Mucosa of descending colon (tissue), 3 donors: Measurements from ENCODE around the gene RHEX. TPM values are rescaled to one million over a fixed set of nuclear protein-coding genes. Genes with fewer than 3 reads are reported as not detected.
A peak's percentile ranks its signal among the peaks of the same experiment; 100 is the strongest.

Source experiments
- ATAC-seq: fragments of 200-7000 bp; cut with Tn5 transposase; one replicate; pipeline ENCODE4 v1.9.1; 2020; ENCODE audit warnings: mild to moderate bottlenecking, moderate library complexity
- DNase-seq, 3 donors: peaks; one replicate each; pipeline ENCODE4 v3.0.0-alpha.2; 2020
- H3K36me3 ChIP-seq: fragments of 200-600 bp; one replicate; pipeline ENCODE4 v1.8.0; 2021; ENCODE audit warnings: low read depth, mild to moderate bottlenecking
- H3K4me1 ChIP-seq: fragments of 200-600 bp; one replicate; pipeline ENCODE4 v1.8.0; 2021; ENCODE audit warnings: low read depth, mild to moderate bottlenecking
- H3K4me3 ChIP-seq: fragments of 200-600 bp; one replicate; pipeline ENCODE4 v1.8.0; 2021; ENCODE audit warnings: mild to moderate bottlenecking
- H3K9me3 ChIP-seq: fragments of 200-600 bp; one replicate; pipeline ENCODE4 v1.8.0; 2021; ENCODE audit warnings: mild to moderate bottlenecking
- CTCF ChIP-seq: fragments of 200-600 bp; IDR thresholded peaks from one replicate; pipeline ENCODE4 v1.8.0; 2022; ENCODE audit warnings: antibody characterized with exemption, mild to moderate bottlenecking
- intact Hi-C, 2 donors: fragments of 100-400 bp; cut with DNase I in 1 of 2; cut with micrococcal nuclease in 1 of 2; formaldehyde crosslinking; loops; one replicate each; pipeline versions ENCODE4 v1.11.0 to v1.11.1; 2022; cut with DNase I, micrococcal nuclease
- total RNA-seq, 3 donors: library from RNA; stranded (reverse); fragmentation: NEBNext Ultra II Directional in 2 of 3; extraction: Animal tissue kit (Norgen Biotek cat#: 25700) in 2 of 3; gene quantifications; one replicate each; pipeline versions ENCODE4 v1.2.1 to v1.2.4, GENCODE V29; 2021 to 2023
- donor health status: DM: no; HTN: no; CAD: no; lungs with moderate emphysema.
- donor health status: DM: no; HTN: no; CAD: no.
- donor health status: DM: no; HTN: yes; CAD: no.

The RHEX gene
- total RNA-seq, 3 donors from 2014 or later: 0.38 to 4.8 (median 3.9) TPM

- Histone ChIP-seq H3K4me1 (peaks cover under 1% of the 10 kb centered on the region), H3K4me3 (no peak overlapping the region), H3K36me3 (no peaks in the 10 kb centered on the region), H3K9me3 (peaks cover 6% of the 10 kb centered on the region)
- DNase-seq (no peak), ATAC-seq (no peak)
- no peak for TF ChIP-seq CTCF
- intact Hi-C loops: no loop called here
Measured at GRCh38 chr1:206122686-206123085, 69.7 kb downstream of the RHEX start.

- Histone ChIP-seq H3K9me3 (peaks cover 6% of the 10 kb centered on the region), H3K4me1 (no peaks in the 10 kb centered on the region), H3K36me3 (no peaks in the 10 kb centered on the region), H3K4me3 (no peak overlapping the region)
- intact Hi-C loops: no loop called here
- DNase-seq: no peak
- ATAC-seq: no peak
- TF ChIP-seq CTCF: no peak
Measured at GRCh38 chr1:206125346-206125745, 72.4 kb downstream of the RHEX start.

DNA sequence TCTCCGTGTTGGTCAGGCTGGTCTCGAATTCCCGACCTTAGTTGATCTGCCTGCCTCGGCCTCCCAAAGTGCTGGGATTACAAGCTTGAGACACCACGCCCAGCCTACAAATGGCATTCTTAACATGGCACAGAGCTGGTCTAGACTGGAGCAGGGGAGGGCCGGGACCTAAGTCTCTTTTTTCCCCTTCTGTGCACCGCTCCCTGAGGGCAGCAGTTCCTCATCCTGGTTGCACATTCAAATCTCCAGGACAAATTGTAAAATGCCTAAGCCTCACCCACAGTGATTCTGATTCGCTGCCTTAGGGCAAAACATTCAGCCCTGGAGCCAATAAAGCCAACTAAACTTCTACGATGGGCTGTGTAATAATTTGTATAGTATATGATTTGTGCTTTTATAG lies 74.4 kb downstream of the RHEX start:
- intact Hi-C loops: no loop called here
- ATAC-seq (no peak), DNase-seq (no peak)
- no peaks in the 10 kb centered on the region for H3K4me1 ChIP-seq
- H3K4me3 ChIP-seq: no peak overlapping the region
- no peaks in the 10 kb centered on the region for H3K9me3 ChIP-seq
- no peak for TF ChIP-seq CTCF
- no peaks in the 10 kb centered on the region for H3K36me3 ChIP-seq

DNA sequence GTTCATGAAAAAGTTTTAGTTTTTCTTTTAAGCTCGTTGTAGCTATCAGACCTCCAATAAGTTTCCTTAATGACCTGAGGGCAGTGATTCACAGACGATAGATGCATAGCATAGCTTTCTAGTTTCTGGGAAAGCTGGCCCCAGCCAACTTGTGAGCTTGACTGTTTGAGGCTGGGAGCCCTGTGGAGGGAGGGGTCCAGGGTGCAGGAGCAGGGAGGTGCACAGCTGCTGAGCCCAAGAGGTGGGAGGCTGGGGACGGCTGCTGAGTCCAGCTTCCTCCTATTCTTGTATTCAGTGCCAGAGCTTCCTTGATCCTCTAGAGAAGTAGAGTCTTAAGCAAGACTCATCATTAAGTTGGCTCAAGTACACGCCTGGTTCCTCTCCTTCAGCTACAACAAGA lies 75.2 kb downstream of the RHEX start:
- H3K9me3 ChIP-seq: no peaks in the 10 kb centered on the region
- no peak overlapping the region for H3K4me3 ChIP-seq
- intact Hi-C loops: no loop called here
- DNase-seq (no peak), ATAC-seq (no peak)
- no peaks in the 10 kb centered on the region for H3K36me3 ChIP-seq
- no peaks in the 10 kb centered on the region for H3K4me1 ChIP-seq
- no peak for TF ChIP-seq CTCF

- intact Hi-C loops: no loop called here
- TF ChIP-seq CTCF: no peak
- H3K9me3 ChIP-seq: no peaks in the 10 kb centered on the region
- H3K4me1 ChIP-seq: peaks cover 15% of the 10 kb centered on the region
- DNase-seq (no peak), ATAC-seq (no peak)
- H3K36me3 ChIP-seq: no peaks in the 10 kb centered on the region
- H3K4me3 ChIP-seq: no peak overlapping the region
Measured at GRCh38 chr1:206131037-206131436, 78.1 kb downstream of the RHEX start.

DNA sequence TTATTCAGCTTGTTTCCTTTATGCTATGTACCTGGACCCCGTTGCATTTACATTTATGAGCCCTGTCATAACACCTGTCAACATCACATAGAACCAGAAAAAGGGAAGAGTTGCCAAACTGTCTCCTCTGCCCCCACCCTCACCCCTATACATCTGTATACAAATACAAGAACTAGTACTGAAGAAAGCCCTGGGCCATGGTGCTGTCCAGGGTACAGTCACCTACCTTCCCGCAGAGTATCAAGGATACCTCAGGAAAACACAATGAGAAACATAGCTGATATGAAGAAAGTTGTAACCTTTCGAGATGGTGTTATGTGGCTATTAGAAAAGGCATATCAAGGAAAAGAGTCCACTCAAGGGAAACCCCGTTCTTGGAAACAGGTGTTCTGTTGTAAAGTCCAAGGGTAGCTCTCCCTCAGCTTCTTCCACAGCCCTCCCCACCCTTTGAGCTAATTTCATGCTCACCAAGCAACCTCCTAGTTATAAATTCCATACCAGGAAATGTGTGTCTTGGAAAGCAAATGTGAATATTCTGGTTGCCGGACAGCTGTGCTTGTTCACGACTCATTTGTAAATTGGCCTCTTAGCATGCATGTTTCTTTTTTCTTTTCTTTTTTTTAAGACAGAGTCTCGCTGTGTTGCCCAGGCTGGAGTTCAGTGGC lies 80.9 kb downstream of the RHEX start:
- ATAC-seq (peak; percentile 88), DNase-seq (peak in 1 of 3 donors; percentile 16)
- intact Hi-C loops: no loop called here

More for the DNA sequence above, 80.9 kb downstream of the RHEX start:
- no peaks in the 10 kb centered on the region for H3K9me3 ChIP-seq
- no peak for TF ChIP-seq CTCF
- no peaks in the 10 kb centered on the region for H3K36me3 ChIP-seq
- peaks cover 15% of the 10 kb centered on the region for H3K4me1 ChIP-seq
- no peak overlapping the region for H3K4me3 ChIP-seq
